OCI-LY3 (cell line): ENCODE measurements around the gene EWSR1.

Source experiments
- EZH2phosphoT487 ChIP-seq: fragments of 200-600 bp; shearing (Covaris generic); IDR thresholded peaks from 2 replicates; pipeline ENCODE4 v1.6.1; 2018; ENCODE audit warnings: antibody characterized with exemption, mixed run types, low read depth
- TF ChIP-seq, protein P1 (sequence below): fragments of 200-600, 300-600 bp; sonication (generic); IDR thresholded peaks from 2 replicates; pipeline ENCODE4 v1.5.1; 2014; ENCODE audit warnings: antibody characterized with exemption, low read length, low read depth

DNA sequence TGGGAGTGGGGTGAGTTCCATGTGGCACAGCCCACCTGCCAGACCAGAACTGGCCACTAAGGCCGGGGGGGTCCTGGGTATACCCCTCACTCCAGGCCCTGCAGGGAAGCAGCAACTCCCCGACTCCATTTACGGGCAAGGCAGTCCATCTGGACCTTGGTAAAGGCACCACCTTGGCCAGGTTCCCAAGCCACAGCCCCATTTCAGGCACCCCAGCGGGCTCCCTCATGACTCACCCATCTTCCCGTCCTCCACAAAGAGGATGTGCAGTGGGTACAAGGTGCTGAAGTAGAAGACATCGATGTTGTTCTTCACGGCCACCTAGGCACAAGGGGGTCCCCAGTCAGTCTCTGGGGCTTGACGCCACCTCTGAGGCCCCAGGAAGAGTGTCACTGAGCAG is 63.1 kb downstream of the EWSR1 start:
- TF ChIP-seq, protein P1, sequence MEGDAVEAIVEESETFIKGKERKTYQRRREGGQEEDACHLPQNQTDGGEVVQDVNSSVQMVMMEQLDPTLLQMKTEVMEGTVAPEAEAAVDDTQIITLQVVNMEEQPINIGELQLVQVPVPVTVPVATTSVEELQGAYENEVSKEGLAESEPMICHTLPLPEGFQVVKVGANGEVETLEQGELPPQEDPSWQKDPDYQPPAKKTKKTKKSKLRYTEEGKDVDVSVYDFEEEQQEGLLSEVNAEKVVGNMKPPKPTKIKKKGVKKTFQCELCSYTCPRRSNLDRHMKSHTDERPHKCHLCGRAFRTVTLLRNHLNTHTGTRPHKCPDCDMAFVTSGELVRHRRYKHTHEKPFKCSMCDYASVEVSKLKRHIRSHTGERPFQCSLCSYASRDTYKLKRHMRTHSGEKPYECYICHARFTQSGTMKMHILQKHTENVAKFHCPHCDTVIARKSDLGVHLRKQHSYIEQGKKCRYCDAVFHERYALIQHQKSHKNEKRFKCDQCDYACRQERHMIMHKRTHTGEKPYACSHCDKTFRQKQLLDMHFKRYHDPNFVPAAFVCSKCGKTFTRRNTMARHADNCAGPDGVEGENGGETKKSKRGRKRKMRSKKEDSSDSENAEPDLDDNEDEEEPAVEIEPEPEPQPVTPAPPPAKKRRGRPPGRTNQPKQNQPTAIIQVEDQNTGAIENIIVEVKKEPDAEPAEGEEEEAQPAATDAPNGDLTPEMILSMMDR: no peak
- no peak for TF ChIP-seq EZH2phosphoT487
